GM12878 (cell line): ENCODE results near the gene CCDC57. TPM values are rescaled to one million over a fixed set of nuclear protein-coding genes. Genes with fewer than 3 reads are reported as not detected.

Experiments used
- CEBPZ ChIP-seq: fragments of 150-350 bp; IDR thresholded peaks from 2 replicates; pipeline ENCODE4 v1.6.1; 2016; ENCODE audit warnings: low read depth, low read length
- CHD2 ChIP-seq: IDR thresholded peaks from 2 replicates; pipeline ENCODE4 v1.6.1; 2011; ENCODE audit warnings: low read depth, low read length, improper control_type of control experiment, borderline replicate concordance
- CREB1 ChIP-seq: IDR thresholded peaks from 2 replicates; pipeline ENCODE4 v1.6.1; 2012; ENCODE audit warnings: low read depth, mild to moderate bottlenecking, inconsistent platforms
- CREM ChIP-seq: IDR thresholded peaks from 2 replicates; pipeline ENCODE4 v1.6.1; 2014; ENCODE audit warnings: antibody characterized with exemption, low read depth
- DPF2 ChIP-seq: fragments of 450-650 bp; IDR thresholded peaks from 2 replicates; pipeline ENCODE4 v1.6.1; 2017; ENCODE audit warnings: mild to moderate bottlenecking
- EED ChIP-seq: sonication (generic); IDR thresholded peaks from 2 replicates; pipeline ENCODE4 v1.6.1; 2016; ENCODE audit warnings: antibody characterized with exemption, low read depth
- ESRRA ChIP-seq: IDR thresholded peaks from 2 replicates; pipeline ENCODE4 v1.6.1; 2012; ENCODE audit warnings: mild to moderate bottlenecking, low read length, improper control_type of control experiment
- ETV6 ChIP-seq, 2 experiments: fragments of 450-650 bp in 1 of 2; IDR thresholded peaks in 1 of 2; conservative IDR thresholded peaks in 1 of 2; 2 replicates each; pipeline ENCODE4 v1.6.1; 2014; ENCODE audit warnings: antibody characterized with exemption in 1 of 2, borderline replicate concordance in 1 of 2, low read depth in 1 of 2, mild to moderate bottlenecking in 1 of 2, moderate library complexity in 1 of 2
- KAT2A ChIP-seq: conservative IDR thresholded peaks from 2 replicates; pipeline ENCODE4 v1.6.1; 2011; ENCODE audit warnings: low read depth, low read length; ENCODE audit not compliant: control insufficient read depth
- NFYB ChIP-seq: IDR thresholded peaks from 2 replicates; pipeline ENCODE4 v1.6.1; 2011; ENCODE audit warnings: low read depth, mild to moderate bottlenecking, low read length, improper control_type of control experiment, moderate library complexity; ENCODE audit not compliant: insufficient read depth
- NRF1 ChIP-seq: conservative IDR thresholded peaks from 2 replicates; pipeline ENCODE4 v1.6.1; 2011; ENCODE audit warnings: mild to moderate bottlenecking, low read depth, low read length, improper control_type of control experiment
- PKNOX1 ChIP-seq: fragments of 450-650 bp; IDR thresholded peaks from 2 replicates; pipeline ENCODE4 v1.6.1; 2016; ENCODE audit warnings: mild to moderate bottlenecking
- POU2F2 ChIP-seq: IDR thresholded peaks from 3 replicates; pipeline ENCODE4 v1.6.1; 2011; ENCODE audit warnings: low read depth, mild to moderate bottlenecking, low read length, borderline replicate concordance
- RCOR1 ChIP-seq: conservative IDR thresholded peaks from 2 replicates; pipeline ENCODE4 v1.6.1; 2012; ENCODE audit warnings: low read depth, low read length, improper control_type of control experiment
- SMARCA5 ChIP-seq: fragments of 450-650 bp; IDR thresholded peaks from 2 replicates; pipeline ENCODE4 v1.6.1; 2017; ENCODE audit warnings: mild to moderate bottlenecking
- TARDBP ChIP-seq: IDR thresholded peaks from 2 replicates; pipeline ENCODE4 v1.6.1; 2016; ENCODE audit warnings: borderline replicate concordance
- WRNIP1 ChIP-seq: IDR thresholded peaks from 2 replicates; pipeline ENCODE4 v1.6.1; 2011; ENCODE audit warnings: low read depth, low read length, improper control_type of control experiment, borderline replicate concordance
- ZBED1 ChIP-seq: IDR thresholded peaks from 2 replicates; pipeline ENCODE4 v1.6.1; 2016; ENCODE audit warnings: borderline replicate concordance
- polyA plus RNA-seq, 11 experiments: library from polyadenylated mRNA; depleted of rRNA in 4 of 11; unstranded in 6 of 11; stranded (reverse) in 5 of 11; fragments of >200 nt; fragmentation: Nextera tagmentation in 4 of 11; fragmentation: Illumina TruSeq in 1 of 11; extraction: Ambion mirVana in 4 of 11; extraction: Trizol in 1 of 11; gene quantifications; 1 replicate in 1 of 11; 2 replicates in 10 of 11; pipeline versions ENCODE4 v1.2.1 to v1.2.3, GENCODE V29; 2011 to 2016; ENCODE audit warnings: inconsistent platforms in 2 of 11, missing spikeins in 2 of 11, low read depth in 1 of 11
- total RNA-seq, 4 experiments: library from RNA; depleted of rRNA in 3 of 4; stranded (reverse); fragments of >200 nt in 3 of 4; fragmentation: Illumina TruSeq in 1 of 4; extraction: Trizol in 1 of 4; gene quantifications; 2 replicates each; pipeline versions ENCODE4 v1.2.1 to v1.2.3, GENCODE V29; 2013 to 2021

The CCDC57 gene
- total and polyA plus RNA-seq, 10 of the 15 experiments (the other 5 are each of a cell fraction or from before 2014, with no cell fraction given): 5.4 to 123 (median 45.8) TPM

GRCh38 chr17:82097919-82098168 lies 114.8 kb downstream of the CCDC57 start (continued):
- TF ChIP-seq KAT2A (no peak), WRNIP1 (no peak), NFYB (no peak), SMARCA5 (no peak), EED (no peak), POU2F2 (no peak), RCOR1 (no peak), ESRRA (no peak), ETV6 (conservative IDR thresholded peaks at IDR 0.05 in 1 of 2, IDR thresholded peaks at IDR 0.05 in 1 of 2; ENCODE audit: borderline replicate concordance in 1 of 2, low read depth in 1 of 2) (no peak), NRF1 (no peak), CEBPZ (no peak), CHD2 (no peak), CREM (no peak), DPF2 (peak; percentile 3), PKNOX1 (no peak), CREB1 (no peak), ZBED1 (no peak), TARDBP (no peak)
- TF ChIP-seq, all 136 proteins: peak for 11
